ENCODE results near the gene MRPS18A. TPM values are rescaled to one million over a fixed set of nuclear protein-coding genes. Genes with fewer than 3 reads are reported as not detected.
A peak's percentile ranks its signal among the peaks of the same experiment; 100 is the strongest.

The MRPS18A gene
- total and polyA plus RNA-seq, 9 of the 15 experiments (the other 6 are each of a cell fraction or from before 2014, with no cell fraction given): 87.5 to 243 (median 125) TPM

- TF ChIP-seq ZBED1 (IDR thresholded peaks at IDR 0.05): peak; percentile 70; the same call in 1 of the 2 replicates
- peak; percentile 34; the same call in 1 of the 2 replicates for TF ChIP-seq ESRRA (IDR thresholded peaks at IDR 0.05; ENCODE audit: borderline replicate concordance, low read depth)
- no peak for TF ChIP-seq FOXK2 (conservative IDR thresholded peaks at IDR 0.05 in 1 of 2, IDR thresholded peaks at IDR 0.05 in 1 of 2; ENCODE audit: low read depth in 2 of 2)
- TF ChIP-seq ZBTB12 (CRISPR knock-in tag; IDR thresholded peaks at IDR 0.05): 0 out of 2 replicates have a peak, but pooled peaks have one; percentile 15
- no peak for TF ChIP-seq YBX1 (IDR thresholded peaks at IDR 0.05)
- TF ChIP-seq TAF1 (IDR thresholded peaks at IDR 0.05; ENCODE audit: control insufficient read depth, extremely low read depth, insufficient read depth, low read length, severe bottlenecking): peak; percentile 66
- TF ChIP-seq GMEB1 (CRISPR knock-in tag; IDR thresholded peaks at IDR 0.05): 0 out of 2 replicates have a peak, but pooled peaks have one; percentile 12
- TF ChIP-seq CXXC5 (CRISPR knock-in tag; IDR thresholded peaks at IDR 0.05): peak; percentile 23
- peak; percentile 73 for TF ChIP-seq ZBTB7A (IDR thresholded peaks at IDR 0.05; ENCODE audit: borderline replicate concordance, control insufficient read depth, low read depth, low read length)
- TF ChIP-seq ZNF436 (CRISPR knock-in tag; IDR thresholded peaks at IDR 0.05): no peak
- TF ChIP-seq RFX7 (CRISPR knock-in tag; IDR thresholded peaks at IDR 0.05): no peak
- 0 out of 2 replicates have a peak, but pooled peaks have one; percentile 8 for TF ChIP-seq JUN (IDR thresholded peaks at IDR 0.05; ENCODE audit: borderline replicate concordance, low read depth, low read length)
- no peak for TF ChIP-seq JUN (CRISPR knock-in tag; IDR thresholded peaks at IDR 0.05; ENCODE audit: borderline replicate concordance)
- TF ChIP-seq POLR2B (IDR thresholded peaks at IDR 0.05; ENCODE audit: low read depth, partially characterized antibody): peak; percentile 96
- TF ChIP-seq ZNF263 (CRISPR knock-in tag; IDR thresholded peaks at IDR 0.05; ENCODE audit: borderline replicate concordance): peak; percentile 99
- 0 out of 2 replicates have a peak, but pooled peaks have one; percentile 28 for TF ChIP-seq RHOXF2B (CRISPR knock-in tag; conservative IDR thresholded peaks at IDR 0.05)
- TF ChIP-seq SUPT5H (IDR thresholded peaks at IDR 0.05): peak; percentile 90
- TF ChIP-seq PPARD (CRISPR knock-in tag; IDR thresholded peaks at IDR 0.05): no peak
- no peak for TF ChIP-seq KAT7 (CRISPR knock-in tag; IDR thresholded peaks at IDR 0.05; ENCODE audit: borderline replicate concordance)
- TF ChIP-seq, protein P1, sequence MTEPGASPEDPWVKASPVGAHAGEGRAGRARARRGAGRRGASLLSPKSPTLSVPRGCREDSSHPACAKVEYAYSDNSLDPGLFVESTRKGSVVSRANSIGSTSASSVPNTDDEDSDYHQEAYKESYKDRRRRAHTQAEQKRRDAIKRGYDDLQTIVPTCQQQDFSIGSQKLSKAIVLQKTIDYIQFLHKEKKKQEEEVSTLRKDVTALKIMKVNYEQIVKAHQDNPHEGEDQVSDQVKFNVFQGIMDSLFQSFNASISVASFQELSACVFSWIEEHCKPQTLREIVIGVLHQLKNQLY (CRISPR knock-in tag; conservative IDR thresholded peaks at IDR 0.05): peak in 1 of 2 experiments; percentile 74; a peak in 1 of 4 replicates
- TF ChIP-seq BRD4 (IDR thresholded peaks at IDR 0.05): peak; percentile 26; the same call in 1 of the 2 replicates
- TF ChIP-seq NFATC3 (IDR thresholded peaks at IDR 0.05): peak; percentile 40; the same call in 1 of the 2 replicates
- TF ChIP-seq NCOA1 (IDR thresholded peaks at IDR 0.05; ENCODE audit: low read depth): peak; percentile 51
- TF ChIP-seq TAL1 (IDR thresholded peaks at IDR 0.05): 0 out of 2 replicates have a peak, but pooled peaks have one; percentile 21
- TF ChIP-seq CTBP1 (IDR thresholded peaks at IDR 0.05; ENCODE audit: borderline replicate concordance): peak; percentile 75
- 0 out of 2 replicates have a peak, but pooled peaks have one; percentile 44 for TF ChIP-seq TRIM28 (IDR thresholded peaks at IDR 0.05)
- no peak for TF ChIP-seq HMG20A (CRISPR knock-in tag; conservative IDR thresholded peaks at IDR 0.05)
- TF ChIP-seq NFXL1 (CRISPR knock-in tag; IDR thresholded peaks at IDR 0.05): 0 out of 2 replicates have a peak, but pooled peaks have one; percentile 11
Observed at GRCh38 chr6:43628393-43629103, 59.0 kb downstream of the MRPS18A start (continued).
